RPMI7951 (cell line): ENCODE results near the gene RASGRP2. TPM values are rescaled to one million over a fixed set of nuclear protein-coding genes. Genes with fewer than 3 reads are reported as not detected.

Experiments used
- DNase-seq: peaks from one replicate; pipeline ENCODE4 v3.0.0-alpha.2; 2012; ENCODE audit warnings: low read depth
- total RNA-seq: library from RNA; depleted of rRNA; stranded (reverse); fragments of >200 nt; shearing (Covaris generic); gene quantifications from 2 replicates; pipeline ENCODE4 v1.2.3, GENCODE V29; 2014

RASGRP2 gene
- total RNA-seq, 1 experiment from 2014 or later = not detected

GRCh38 chr11:64698427-64698826 lies 45.5 kb downstream of the RASGRP2 start:
- no peak for DNase-seq

GRCh38 chr11:64697663-64698375 lies 46.1 kb downstream of the RASGRP2 start:
- DNase-seq = no peak

GRCh38 chr11:64696045-64696444 lies 47.9 kb downstream of the RASGRP2 start:
- DNase-seq = no peak

- DNase-seq = no peak
Measured at GRCh38 chr11:64695548-64695947, 48.4 kb downstream of the RASGRP2 start.

- no peak for DNase-seq
Measured at GRCh38 chr11:64694821-64695365, 49.0 kb downstream of the RASGRP2 start.

- no peak for DNase-seq
Measured at GRCh38 chr11:64694026-64694755, 49.8 kb downstream of the RASGRP2 start.

- DNase-seq = no peak
Measured at GRCh38 chr11:64692764-64693331, 51.1 kb downstream of the RASGRP2 start.

- no peak for DNase-seq
Measured at GRCh38 chr11:64691543-64691942, 52.4 kb downstream of the RASGRP2 start.

- DNase-seq = no peak
Measured at GRCh38 chr11:64690235-64690634, 53.7 kb downstream of the RASGRP2 start.

GRCh38 chr11:64688534-64688982 lies 55.4 kb downstream of the RASGRP2 start:
- peak; percentile 78 for DNase-seq

- no peak for DNase-seq
Measured at GRCh38 chr11:64687643-64688533, 56.1 kb downstream of the RASGRP2 start.

- no peak for DNase-seq
Measured at GRCh38 chr11:64687204-64687603, 56.7 kb downstream of the RASGRP2 start.

- DNase-seq = no peak
Measured at GRCh38 chr11:64686466-64687170, 57.3 kb downstream of the RASGRP2 start.

GRCh38 chr11:64685536-64685935 lies 58.4 kb downstream of the RASGRP2 start:
- DNase-seq = no peak

GRCh38 chr11:64684357-64684756 lies 59.6 kb downstream of the RASGRP2 start:
- DNase-seq = no peak

- DNase-seq = no peak
Measured at GRCh38 chr11:64681171-64681570, 62.8 kb downstream of the RASGRP2 start.

- no peak for DNase-seq
Measured at GRCh38 chr11:64679846-64680245, 64.1 kb downstream of the RASGRP2 start.

- no peak for DNase-seq
Measured at GRCh38 chr11:64677441-64678023, 66.4 kb downstream of the RASGRP2 start.
